Spleen (tissue), 7 donors: ENCODE data around the gene STAM2.

Source experiments
- CTCF ChIP-seq, 11 experiments: fragments of 200-600 bp in 7 of 11; fragments of 450-650 bp in 4 of 11; sonication (generic) in 4 of 11; IDR thresholded peaks in 8 of 11; conservative IDR thresholded peaks in 3 of 11; 1 replicate in 7 of 11; 2 replicates in 4 of 11; pipeline versions ENCODE4 v1.4.0 to v1.8.0; 2016 to 2021; ENCODE audit warnings: antibody characterized with exemption in 11 of 11, inconsistent platforms in 4 of 11, mild to moderate bottlenecking in 1 of 11
- POLR2A ChIP-seq, 3 donors: fragments of 450-650 bp; IDR thresholded peaks; one replicate each; pipeline ENCODE4 v1.5.1; 2017; ENCODE audit warnings: antibody characterized with exemption in 3 of 3, mild to moderate bottlenecking in 1 of 3
- POLR2AphosphoS5 ChIP-seq, 3 donors: sonication (generic); formaldehyde crosslinking; IDR thresholded peaks; one replicate each; pipeline ENCODE4 v1.5.1; 2017; ENCODE audit warnings: antibody characterized with exemption in 3 of 3
- donor health status: DM: no; HTN: no; CAD: no; lungs with moderate emphysema.
- donor health status: DM: no; HTN: no; CAD: no.
- donor health status: DM: no; HTN: no; CAD: no.

GRCh38 chr2:152176113-152176714 lies 651 bp upstream of the STAM2 start:
- TF ChIP-seq CTCF (IDR thresholded peaks at IDR 0.05 in 8 of 11, conservative IDR thresholded peaks at IDR 0.05 in 3 of 11), result peak in 2 of 11 experiments; percentile 1 to 55
- TF ChIP-seq POLR2AphosphoS5 (IDR thresholded peaks at IDR 0.05), result no peak
- no peak for TF ChIP-seq POLR2A (IDR thresholded peaks at IDR 0.05)
